K562 (cell line): Measurements from ENCODE around the gene PIRT. TPM values are rescaled to one million over a fixed set of nuclear protein-coding genes. Genes with fewer than 3 reads are reported as not detected.

Experiments
- MTA3 ChIP-seq: fragments of 450-650 bp; formaldehyde crosslinking; IDR thresholded peaks from 2 replicates; pipeline ENCODE4 v1.6.1; 2017; ENCODE audit warnings: mild to moderate bottlenecking, borderline replicate concordance
- NCOA2 ChIP-seq, 2 experiments: fragments of 450-650 bp; IDR thresholded peaks; 2 replicates each; pipeline ENCODE4 v1.6.1; 2018; ENCODE audit warnings: mild to moderate bottlenecking in 2 of 2, moderate library complexity in 1 of 2; ENCODE audit not compliant: partially characterized antibody in 2 of 2
- NCOR1 ChIP-seq: fragments of 450-650 bp; IDR thresholded peaks from 2 replicates; pipeline ENCODE4 v1.6.1; 2016; ENCODE audit warnings: mild to moderate bottlenecking, moderate library complexity
- PREB ChIP-seq: sonication (generic); formaldehyde crosslinking; IDR thresholded peaks from 2 replicates; pipeline ENCODE4 v1.8.1; 2023; ENCODE audit warnings: mild to moderate bottlenecking, missing genetic modification reagents
- TSC22D4 ChIP-seq: fragments of 450-650 bp; IDR thresholded peaks from 2 replicates; pipeline ENCODE4 v1.6.1; 2016; ENCODE audit warnings: missing genetic modification characterization, missing biosample characterization, control low read depth
- ZBED1 ChIP-seq: IDR thresholded peaks from 2 replicates; pipeline ENCODE4 v1.6.1; 2014
- ZFP91 ChIP-seq: sonication (generic); formaldehyde crosslinking; IDR thresholded peaks from 2 replicates; pipeline ENCODE4 v1.8.0; 2022; ENCODE audit warnings: mild to moderate bottlenecking, missing genetic modification reagents
- ZMIZ1 ChIP-seq, 2 experiments: fragments of 150-350 bp in 1 of 2; IDR thresholded peaks; 2 replicates each; pipeline ENCODE4 v1.6.1; 2012 to 2016; ENCODE audit warnings: low read depth in 2 of 2, low read length in 2 of 2, mild to moderate bottlenecking in 1 of 2, moderate library complexity in 1 of 2
- ZNF12 ChIP-seq: sonication (generic); formaldehyde crosslinking; IDR thresholded peaks from 2 replicates; pipeline ENCODE4 v1.4.0; 2020; ENCODE audit warnings: mild to moderate bottlenecking, missing genetic modification reagents
- ZNF184 ChIP-seq: sonication (generic); formaldehyde crosslinking; IDR thresholded peaks from 2 replicates; pipeline ENCODE4 v1.5.0; 2020; ENCODE audit warnings: missing genetic modification reagents
- ZNF217 ChIP-seq: sonication (generic); formaldehyde crosslinking; IDR thresholded peaks from 2 replicates; pipeline ENCODE4 v1.8.0; 2022; ENCODE audit warnings: mild to moderate bottlenecking, missing genetic modification reagents
- ZNF589 ChIP-seq: fragments of 200-800 bp; sonication (Bioruptor generic); IDR thresholded peaks from 2 replicates; pipeline ENCODE4 v1.6.1; 2016; ENCODE audit warnings: low read depth, missing genetic modification characterization, missing compliant biosample characterization
- polyA plus RNA-seq, 8 experiments: library from polyadenylated mRNA; depleted of rRNA in 4 of 8; stranded (reverse) in 5 of 8; unstranded in 3 of 8; fragments of >200 nt; fragmentation: Nextera tagmentation in 2 of 8; fragmentation: Illumina TruSeq in 1 of 8; extraction: Ambion mirVana in 2 of 8; extraction: Trizol in 1 of 8; gene quantifications; 2 replicates each; pipeline versions ENCODE4 v1.2.1 to v1.2.3, GENCODE V29; 2011 to 2014; ENCODE audit warnings: inconsistent platforms in 1 of 8, missing spikeins in 1 of 8
- total RNA-seq, 7 experiments: library from RNA; depleted of rRNA in 6 of 7; stranded (reverse); fragments of >200 nt in 6 of 7; fragmentation: Illumina TruSeq in 2 of 7; extraction: Trizol in 2 of 7; gene quantifications; 2 replicates each; pipeline versions ENCODE4 v1.2.1 to v1.2.3, GENCODE V29; 2011 to 2021; ENCODE audit warnings: low replicate concordance in 1 of 7

PIRT gene
- total and polyA plus RNA-seq, 9 of the 15 experiments (the other 6 are each of a cell fraction or from before 2014, with no cell fraction given): not detected

GRCh38 chr17:10803350-10803749, 34.5 kb downstream of the PIRT start (continued):
- TF ChIP-seq MTA3 (no peak), TSC22D4 (no peak), ZFP91 (CRISPR knock-in tag) (no peak), ZNF12 (CRISPR knock-in tag) (no peak), ZNF217 (CRISPR knock-in tag) (no peak), PREB (CRISPR knock-in tag) (no peak), ZMIZ1 (IDR thresholded peaks at IDR 0.05; ENCODE audit: low read depth in 2 of 2, low read length in 2 of 2) (no peak), ZNF184 (CRISPR knock-in tag) (no peak), ZBED1 (no peak), NCOR1 (no peak), NCOA2 (IDR thresholded peaks at IDR 0.05; ENCODE audit: partially characterized antibody in 2 of 2) (no peak), ZNF589 (CRISPR knock-in tag) (no peak)
